ENCODE results near the gene VLDLR.
"Not testable (repeated sequence)": the region's sequence is repeated elsewhere in the genome, so short reads cannot be mapped to it uniquely, and the experiment has no call there.

VLDLR gene

DNA sequence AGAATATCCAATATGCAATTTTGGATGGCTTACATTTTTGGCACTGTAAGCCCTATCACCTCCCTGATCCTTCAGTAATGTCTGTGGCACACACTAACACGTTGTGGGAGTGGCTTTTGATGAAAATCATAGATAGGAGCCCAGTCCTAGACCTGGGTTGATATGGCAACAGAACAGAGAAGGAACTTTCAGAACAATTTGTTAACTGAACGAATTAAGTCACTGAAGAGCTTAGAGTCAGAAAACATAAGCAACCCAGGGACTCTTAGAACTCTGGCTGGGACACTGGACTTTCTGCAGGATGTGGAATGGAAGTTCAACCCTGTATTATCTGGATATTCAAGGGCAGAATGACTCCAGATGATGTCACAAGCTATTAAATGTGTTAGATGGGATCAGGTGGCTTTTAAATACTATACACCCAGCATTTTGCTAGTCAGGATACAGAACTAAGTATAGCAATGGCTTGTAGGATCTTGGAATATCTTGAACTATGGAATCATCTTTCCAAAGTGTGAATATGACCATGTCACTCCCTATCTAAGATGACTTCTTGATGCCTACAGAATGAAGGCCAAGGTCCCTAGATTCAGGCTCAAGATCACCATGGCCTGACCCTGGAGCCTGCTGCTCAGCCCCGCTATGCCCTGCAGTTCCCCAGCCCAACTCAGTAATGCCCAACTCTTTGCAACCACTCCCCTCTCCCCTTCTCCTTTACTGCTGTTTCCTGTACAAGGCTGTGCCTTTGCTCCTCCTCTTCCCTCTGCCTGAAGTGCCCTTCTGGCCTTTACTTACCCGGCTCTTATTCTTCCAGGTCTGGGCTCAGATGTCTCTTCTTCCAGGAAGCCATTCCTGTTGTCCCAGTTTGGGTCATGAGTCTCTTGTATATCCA lies 42.8 kb downstream of the VLDLR start:
- DNase-seq, result no peak

DNA sequence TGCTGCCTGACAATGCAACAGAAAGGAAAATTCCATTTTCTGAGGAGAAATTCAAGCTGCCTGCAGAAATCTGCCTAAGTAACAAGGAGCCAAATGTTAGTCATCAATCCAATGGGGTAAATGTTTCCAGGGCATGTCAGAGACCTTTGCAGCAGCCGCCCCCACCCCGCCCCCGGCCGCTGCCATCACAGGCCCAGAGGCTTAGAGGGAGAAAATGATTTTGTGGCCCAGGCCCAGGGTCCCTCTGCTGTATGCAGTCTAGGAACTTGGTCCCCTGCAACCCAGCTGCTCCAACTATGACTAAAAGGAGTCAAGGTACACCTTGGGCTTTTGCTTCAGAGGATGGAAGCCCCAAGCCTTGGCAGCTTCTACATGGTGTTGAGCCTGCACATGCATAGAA lies 45.0 kb downstream of the VLDLR start:
- no peak for DNase-seq

GRCh38 chr9:2673161-2673560 lies 51.6 kb downstream of the VLDLR start:
- DNase-seq, result no peak

GRCh38 chr9:2674141-2674824 lies 52.7 kb downstream of the VLDLR start:
- DNase-seq, result no peak

DNA sequence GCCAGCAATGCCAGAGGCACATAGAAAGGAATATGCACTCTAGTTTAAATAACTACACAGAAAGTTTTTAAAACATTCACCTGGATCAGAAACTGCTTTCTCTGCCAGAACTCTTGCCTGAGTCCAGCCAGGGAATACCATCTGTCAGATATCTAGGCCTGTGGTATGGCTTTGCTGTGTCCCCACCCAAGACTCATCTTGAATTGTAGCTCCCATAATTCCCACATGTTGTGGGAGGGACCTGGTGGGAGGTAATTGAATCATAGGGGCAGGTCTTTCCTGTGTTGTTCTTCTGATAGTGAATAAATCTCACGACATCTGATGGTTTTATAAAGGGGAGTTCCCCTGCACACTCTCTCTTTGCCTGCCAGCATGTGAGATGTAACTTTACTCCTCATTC lies 54.2 kb downstream of the VLDLR start:
- DNase-seq, result no peak

DNA sequence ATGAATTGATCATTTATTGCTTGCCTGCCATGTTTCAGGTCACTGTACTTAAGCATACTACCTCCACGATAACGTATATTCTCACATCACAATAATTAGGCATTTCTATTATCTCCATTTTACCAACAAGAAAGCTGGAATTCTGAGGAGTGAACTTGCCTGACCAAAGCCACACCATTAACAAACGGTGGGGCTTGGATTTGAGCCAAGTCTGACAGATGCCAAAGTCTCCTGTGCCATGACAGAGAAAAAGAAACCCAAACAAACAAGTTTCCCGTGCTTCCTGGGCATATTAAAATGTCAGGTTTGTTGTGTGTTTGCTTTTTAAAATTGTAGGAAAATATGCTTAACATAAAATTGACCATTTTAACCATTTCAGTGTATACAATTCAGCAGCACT lies 54.9 kb downstream of the VLDLR start:
- DNase-seq, result no peak

GRCh38 chr9:2677915-2678889 lies 56.6 kb downstream of the VLDLR start:
- DNase-seq, result no peak

DNA sequence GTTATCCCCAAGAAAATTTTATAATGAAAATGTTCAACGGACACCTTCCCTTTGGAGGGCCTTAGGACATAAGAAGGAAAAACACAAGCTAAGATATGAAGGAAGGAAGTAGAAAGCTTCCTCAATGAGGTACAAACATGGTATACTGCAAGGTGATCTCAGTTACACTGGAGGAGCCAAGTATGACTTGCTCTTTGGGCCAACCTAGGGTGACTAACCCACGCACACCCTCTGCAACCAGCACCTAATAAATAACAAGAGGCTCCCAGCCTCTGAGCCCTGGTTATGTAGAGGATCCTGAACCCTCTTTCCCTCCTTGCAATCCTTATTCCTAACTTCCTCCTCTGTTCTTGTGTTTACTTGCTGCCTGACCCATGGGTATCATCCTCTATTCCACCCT lies 57.4 kb downstream of the VLDLR start:
- DNase-seq, result no peak

- DNase-seq, result no peak
Observed at GRCh38 chr9:2681981-2682380, 60.4 kb downstream of the VLDLR start.

- no peak for DNase-seq
Observed at GRCh38 chr9:2686911-2687310, 65.3 kb downstream of the VLDLR start.

- no peak for DNase-seq
Observed at GRCh38 chr9:2688636-2689035, 67.0 kb downstream of the VLDLR start.

DNA sequence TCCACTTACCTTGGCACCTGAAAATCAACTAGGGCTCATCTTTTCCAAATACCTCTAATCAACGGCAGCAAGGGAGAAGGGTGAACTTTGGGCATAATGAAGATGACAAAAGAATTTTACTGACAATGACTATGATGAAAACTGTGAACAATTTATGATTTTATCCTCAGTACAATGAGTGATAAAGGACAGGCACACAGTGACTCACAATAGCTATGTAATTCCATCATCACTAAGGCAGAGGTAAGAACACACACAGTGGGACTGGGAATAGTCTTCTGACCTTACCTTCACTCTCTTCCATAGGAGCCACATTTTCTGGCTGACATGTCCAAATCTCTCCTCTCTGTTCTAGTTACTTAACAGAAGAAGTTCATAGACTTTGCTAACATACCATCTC lies 69.6 kb downstream of the VLDLR start:
- no peak for DNase-seq

DNA sequence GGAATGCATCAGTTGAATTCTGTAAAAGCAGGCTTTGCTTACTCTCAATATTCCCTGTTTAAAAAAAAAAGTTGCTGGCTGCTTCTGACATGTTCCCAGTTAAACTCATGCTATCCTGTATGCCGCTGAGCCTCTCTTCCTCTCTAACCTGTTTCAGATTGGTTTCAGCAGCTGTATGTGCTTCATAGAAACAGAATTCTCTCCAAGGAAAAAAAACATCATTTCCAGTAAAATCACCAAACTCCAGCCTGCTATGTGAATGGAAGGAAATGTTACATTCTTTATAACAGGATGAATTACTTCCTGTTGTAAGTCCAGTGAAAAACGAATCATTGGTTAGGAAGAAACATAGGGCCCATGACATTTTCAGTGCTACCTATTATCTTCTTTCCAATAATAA lies 70.0 kb downstream of the VLDLR start:
- DNase-seq, result no peak

- DNase-seq, result no peak
Observed at GRCh38 chr9:2693056-2693455, 71.5 kb downstream of the VLDLR start.

- DNase-seq, result no peak
Observed at GRCh38 chr9:2697492-2697891, 75.9 kb downstream of the VLDLR start.

DNA sequence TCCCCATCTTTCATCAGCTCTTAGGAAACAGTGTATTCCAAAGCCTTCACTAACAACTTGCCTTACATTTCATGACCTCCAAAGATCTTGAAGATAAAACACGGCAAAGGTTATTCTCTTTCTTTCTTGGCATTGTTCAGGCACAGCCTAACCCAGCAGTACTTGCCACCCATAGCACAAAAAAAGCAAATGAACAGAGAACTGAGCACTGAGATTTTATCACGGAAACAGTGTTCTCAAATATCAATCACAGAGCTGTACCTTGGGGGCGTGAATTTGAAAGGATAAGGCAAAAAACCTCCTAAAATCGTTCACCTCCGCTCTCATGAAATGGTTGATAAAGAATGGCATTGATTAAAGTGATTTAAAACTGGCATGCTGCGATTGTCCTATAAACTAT lies 78.8 kb downstream of the VLDLR start:
- DNase-seq, result no peak

DNA sequence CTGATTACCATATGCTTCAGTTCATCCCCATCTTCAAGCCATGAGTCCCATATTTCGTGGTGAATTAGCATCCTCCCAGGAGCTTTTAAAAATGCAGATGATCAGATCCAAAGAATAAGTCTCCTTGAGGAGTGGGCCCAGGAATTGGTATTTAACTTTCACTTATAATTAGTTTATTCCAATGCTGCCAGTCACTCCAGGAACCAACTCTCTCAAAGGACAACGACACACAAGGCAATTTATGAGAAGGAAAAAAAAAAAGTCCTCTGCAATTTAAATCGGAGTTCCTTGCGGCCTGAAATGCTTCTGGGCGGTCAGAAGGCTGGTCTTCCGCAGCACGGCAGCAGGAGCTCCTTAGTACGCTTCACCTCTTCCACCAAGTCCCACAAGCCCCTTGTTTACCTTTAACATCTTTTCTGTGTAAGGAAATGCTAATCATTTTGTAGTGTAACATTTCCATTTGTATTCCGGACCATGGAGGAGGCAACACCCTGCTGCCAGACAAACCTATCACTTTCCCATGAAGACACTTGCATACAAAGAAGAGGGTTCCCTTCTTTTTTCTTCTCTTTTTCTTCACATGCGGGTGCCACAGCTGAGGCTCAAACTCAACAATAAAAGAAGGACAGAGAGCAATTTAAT lies 79.4 kb downstream of the VLDLR start:
- DNase-seq, result no peak

- no peak for DNase-seq
Observed at GRCh38 chr9:2704504-2704903, 82.9 kb downstream of the VLDLR start.

GRCh38 chr9:2707256-2707655 lies 85.7 kb downstream of the VLDLR start:
- not testable (repeated sequence) for DNase-seq

Measured in CD4-positive, alpha-beta T cell treated with Interleukin-17A for 1 hour (primary cell).